ENCODE measurements around the gene FRS2. TPM values are rescaled to one million over a fixed set of nuclear protein-coding genes. Genes with fewer than 3 reads are reported as not detected.

FRS2 gene
- total and polyA plus RNA-seq, 9 donors = 15.5 to 64.2 (median 43.2) TPM

DNA sequence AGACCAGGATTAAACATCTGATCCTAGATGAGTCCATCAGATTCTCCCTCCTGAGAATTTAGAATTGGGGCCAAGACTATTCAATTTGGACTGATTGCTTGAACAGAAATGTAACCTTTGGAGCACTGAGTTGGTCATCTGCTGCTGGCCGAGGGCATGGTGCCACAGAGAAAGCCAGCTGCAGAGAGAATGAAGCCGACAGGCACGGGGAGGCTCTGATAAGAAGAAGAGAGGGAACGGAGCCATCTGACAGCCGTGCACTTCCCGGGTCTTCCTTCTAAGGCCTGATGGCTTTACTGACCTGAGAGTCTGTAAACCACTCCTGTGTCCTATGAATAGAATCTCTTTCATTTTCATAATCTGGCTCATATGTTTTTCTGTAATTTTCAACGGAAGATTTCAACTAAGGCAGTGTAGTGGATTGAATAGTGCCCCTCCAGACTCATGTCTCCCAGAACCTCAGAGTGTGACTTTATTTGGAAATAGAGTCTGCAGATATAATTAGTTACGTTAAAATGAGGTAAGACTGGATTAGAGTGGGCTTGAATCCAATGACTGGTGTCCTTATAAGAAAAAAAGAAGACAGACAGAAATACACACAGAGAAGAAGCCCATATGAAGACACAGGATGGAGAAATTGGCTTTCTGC is 39.1 kb upstream of the FRS2 start:
- intact Hi-C loops (cut with DNase I) = no loop called here
- no peaks in the 10 kb centered on the region for H3K9me3 ChIP-seq
- DNase-seq = no peak
- TF ChIP-seq, protein P1, sequence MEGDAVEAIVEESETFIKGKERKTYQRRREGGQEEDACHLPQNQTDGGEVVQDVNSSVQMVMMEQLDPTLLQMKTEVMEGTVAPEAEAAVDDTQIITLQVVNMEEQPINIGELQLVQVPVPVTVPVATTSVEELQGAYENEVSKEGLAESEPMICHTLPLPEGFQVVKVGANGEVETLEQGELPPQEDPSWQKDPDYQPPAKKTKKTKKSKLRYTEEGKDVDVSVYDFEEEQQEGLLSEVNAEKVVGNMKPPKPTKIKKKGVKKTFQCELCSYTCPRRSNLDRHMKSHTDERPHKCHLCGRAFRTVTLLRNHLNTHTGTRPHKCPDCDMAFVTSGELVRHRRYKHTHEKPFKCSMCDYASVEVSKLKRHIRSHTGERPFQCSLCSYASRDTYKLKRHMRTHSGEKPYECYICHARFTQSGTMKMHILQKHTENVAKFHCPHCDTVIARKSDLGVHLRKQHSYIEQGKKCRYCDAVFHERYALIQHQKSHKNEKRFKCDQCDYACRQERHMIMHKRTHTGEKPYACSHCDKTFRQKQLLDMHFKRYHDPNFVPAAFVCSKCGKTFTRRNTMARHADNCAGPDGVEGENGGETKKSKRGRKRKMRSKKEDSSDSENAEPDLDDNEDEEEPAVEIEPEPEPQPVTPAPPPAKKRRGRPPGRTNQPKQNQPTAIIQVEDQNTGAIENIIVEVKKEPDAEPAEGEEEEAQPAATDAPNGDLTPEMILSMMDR (IDR thresholded peaks at IDR 0.05) = no peak
- TF ChIP-seq EP300 (IDR thresholded peaks at IDR 0.05) (no peak), POLR2A (IDR thresholded peaks at IDR 0.05) (no peak)
- no peaks in the 10 kb centered on the region for H3K4me1 ChIP-seq (ENCODE audit: insufficient read depth)
- no peaks in the 10 kb centered on the region for H3K36me3 ChIP-seq
- H3K27me3 ChIP-seq = no peaks in the 10 kb centered on the region
- H3K4me3 ChIP-seq = no peak overlapping the region
- WGBS, 3 donors = 57 to 77% (median 64%) methylated on average over 8 of the region's 8 CpGs
- H3K27ac ChIP-seq = no peak overlapping the region

DNA sequence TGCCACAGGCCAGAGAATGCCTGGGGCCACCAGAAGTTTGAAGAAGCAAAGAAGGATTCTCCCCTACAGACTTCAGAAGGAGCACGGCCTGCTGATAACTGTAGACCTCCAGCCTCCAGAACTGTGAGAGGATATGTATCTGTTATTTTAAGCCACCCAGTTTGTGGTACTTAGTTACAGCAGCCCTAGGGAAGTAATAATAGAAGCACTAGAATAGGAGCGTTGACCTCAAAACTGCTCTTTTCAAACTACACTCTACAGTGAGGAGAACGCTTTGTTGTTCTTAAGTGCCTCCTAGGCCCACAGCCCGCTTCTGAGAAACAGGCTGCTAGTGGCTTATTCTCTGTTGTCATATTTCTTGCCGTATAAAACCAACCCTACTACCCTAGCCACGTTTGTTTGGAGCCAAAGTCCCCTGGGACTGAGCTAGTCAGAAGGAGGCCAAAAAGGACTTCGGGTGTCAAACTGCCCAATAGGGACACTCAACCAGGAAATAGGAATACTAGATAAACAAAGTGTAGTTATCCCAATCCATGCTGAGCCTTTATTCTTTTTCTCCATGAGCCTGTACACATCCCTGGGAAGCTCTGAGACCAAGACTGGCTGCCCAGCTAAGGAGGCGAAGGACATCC is 38.5 kb upstream of the FRS2 start:
- no peak for DNase-seq

DNA sequence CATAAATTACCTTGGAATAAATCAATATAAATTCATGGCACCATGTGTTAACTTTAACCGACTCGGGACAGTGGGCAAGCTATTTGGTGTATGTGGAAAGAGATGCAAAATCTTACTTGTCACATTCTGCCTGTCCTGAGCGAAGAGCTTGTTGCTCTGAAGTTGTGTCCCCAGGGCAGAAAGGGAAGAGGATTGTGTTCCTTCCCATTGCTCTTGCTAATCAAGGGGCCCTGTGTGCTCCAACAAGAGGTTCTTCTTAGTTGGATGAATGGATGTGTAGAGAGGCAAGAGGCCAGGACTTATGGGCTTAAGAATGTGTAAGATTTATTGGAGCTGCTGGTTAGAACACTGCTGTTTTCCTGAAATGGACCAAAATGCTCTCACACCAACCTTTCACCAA is 36.5 kb upstream of the FRS2 start:
- H3K27ac ChIP-seq = no peak overlapping the region
- H3K4me1 ChIP-seq (ENCODE audit: insufficient read depth) = no peaks in the 10 kb centered on the region
- DNase-seq = no peak
- TF ChIP-seq, protein P1 (IDR thresholded peaks at IDR 0.05) = no peak
- TF ChIP-seq POLR2A (IDR thresholded peaks at IDR 0.05) (no peak), EP300 (IDR thresholded peaks at IDR 0.05) (no peak)
- H3K36me3 ChIP-seq = no peaks in the 10 kb centered on the region
- H3K4me3 ChIP-seq = no peak overlapping the region
- intact Hi-C loops (cut with DNase I) = no loop called here
- WGBS, 3 donors = 96 to 99% (median 98%) methylated on average over 3 of the region's 3 CpGs
- no peaks in the 10 kb centered on the region for H3K9me3 ChIP-seq
- H3K27me3 ChIP-seq = no peaks in the 10 kb centered on the region

More for the DNA sequence above, 38.5 kb upstream of the FRS2 start:
- Histone ChIP-seq H3K36me3 (no peaks in the 10 kb centered on the region), H3K9me3 (no peaks in the 10 kb centered on the region), H3K27me3 (no peaks in the 10 kb centered on the region), H3K27ac (no peak overlapping the region), H3K4me3 (no peak overlapping the region), H3K4me1 (ENCODE audit: insufficient read depth) (no peaks in the 10 kb centered on the region)
- WGBS, 3 donors = 68 to 85% (median 81%) methylated on average over 8 of the region's 8 CpGs
- TF ChIP-seq, protein P1 (IDR thresholded peaks at IDR 0.05) = no peak
- intact Hi-C loops (cut with DNase I) = no loop called here

DNA sequence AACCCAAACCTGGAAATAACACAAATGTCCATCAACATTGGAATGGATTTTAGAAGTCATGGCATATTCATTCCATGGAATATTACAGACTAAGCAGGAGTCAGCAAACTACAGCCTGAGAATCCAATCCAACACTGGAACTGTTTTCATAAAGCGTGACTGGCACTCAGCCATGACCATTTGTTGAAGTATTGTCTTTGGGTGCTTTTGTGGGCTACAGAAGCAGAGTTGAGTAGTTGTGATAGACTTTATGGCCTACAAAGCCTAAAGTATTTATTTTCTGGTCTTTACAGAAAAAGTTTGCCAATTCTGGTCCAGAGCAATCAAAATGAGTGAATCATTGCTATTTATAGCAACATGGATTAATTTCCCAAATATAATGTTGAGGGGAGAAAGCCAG is 34.5 kb upstream of the FRS2 start:
- Histone ChIP-seq H3K4me1 (ENCODE audit: insufficient read depth) (no peaks in the 10 kb centered on the region), H3K36me3 (no peaks in the 10 kb centered on the region), H3K27ac (no peak overlapping the region), H3K27me3 (no peaks in the 10 kb centered on the region), H3K4me3 (no peak overlapping the region), H3K9me3 (no peaks in the 10 kb centered on the region)
- DNase-seq = no peak
- TF ChIP-seq EP300 (IDR thresholded peaks at IDR 0.05) (no peak), POLR2A (IDR thresholded peaks at IDR 0.05) (no peak)
- TF ChIP-seq, protein P1 (IDR thresholded peaks at IDR 0.05) = no peak
- intact Hi-C loops (cut with DNase I) = no loop called here
- WGBS, 3 donors = 20 to 84% (median 76%) methylated on average over 1 of the region's 1 CpG

All from ovary (tissue), 9 donors.